Left ventricle myocardium inferior (tissue), 1 donor: Measurements from ENCODE around the gene NPIPB6. TPM values are rescaled to one million over a fixed set of nuclear protein-coding genes. Genes with fewer than 3 reads are reported as not detected.

Experiments
- DNase-seq: peaks from one replicate; pipeline ENCODE4 v3.0.0-alpha.2; 2020
- H3K27ac ChIP-seq: fragments of 200-600 bp; replicated peaks from 2 replicates; pipeline ENCODE4 v1.8.0; 2021
- H3K27me3 ChIP-seq: fragments of 200-600 bp; 2 replicates; pipeline ENCODE4 v1.8.0; 2021; ENCODE audit warnings: low read depth
- H3K36me3 ChIP-seq: fragments of 200-600 bp; 2 replicates; pipeline ENCODE4 v1.8.0; 2021
- H3K4me1 ChIP-seq: fragments of 200-600 bp; 2 replicates; pipeline ENCODE4 v1.8.0; 2021
- H3K4me3 ChIP-seq: fragments of 200-600 bp; 2 replicates; pipeline ENCODE4 v1.8.0; 2021; ENCODE audit warnings: mild to moderate bottlenecking, moderate library complexity
- H3K9me3 ChIP-seq: fragments of 200-600 bp; replicated peaks from 2 replicates; pipeline ENCODE4 v1.8.0; 2021
- intact Hi-C: fragments of 100-400 bp; cut with micrococcal nuclease; formaldehyde crosslinking; loops from one replicate; pipeline ENCODE4 v1.11.0; 2022
- microRNA-seq: library from miRNA; unstranded; fragments of <30 nt; microRNA quantifications from one replicate; pipeline ENCODE4 v1.2.0, GENCODE V29; 2020
- total RNA-seq: library from RNA; stranded (reverse); fragmentation: NEBNext Ultra II Directional; extraction: Animal tissue kit (Norgen Biotek cat#: 25700); gene quantifications from one replicate; pipeline ENCODE4 v1.2.1, GENCODE V29; 2021
- TF ChIP-seq, protein P1 (sequence below): fragments of 200-600 bp; IDR thresholded peaks from 2 replicates; pipeline ENCODE4 v1.8.0; 2021; ENCODE audit warnings: antibody characterized with exemption, mild to moderate bottlenecking, borderline replicate concordance
- donor health status: DM: no; HTN: yes; CAD: no; lungs with severe emphysema.

NPIPB6 gene
- total RNA-seq, 1 donor from 2014 or later = 1.1 TPM

DNA sequence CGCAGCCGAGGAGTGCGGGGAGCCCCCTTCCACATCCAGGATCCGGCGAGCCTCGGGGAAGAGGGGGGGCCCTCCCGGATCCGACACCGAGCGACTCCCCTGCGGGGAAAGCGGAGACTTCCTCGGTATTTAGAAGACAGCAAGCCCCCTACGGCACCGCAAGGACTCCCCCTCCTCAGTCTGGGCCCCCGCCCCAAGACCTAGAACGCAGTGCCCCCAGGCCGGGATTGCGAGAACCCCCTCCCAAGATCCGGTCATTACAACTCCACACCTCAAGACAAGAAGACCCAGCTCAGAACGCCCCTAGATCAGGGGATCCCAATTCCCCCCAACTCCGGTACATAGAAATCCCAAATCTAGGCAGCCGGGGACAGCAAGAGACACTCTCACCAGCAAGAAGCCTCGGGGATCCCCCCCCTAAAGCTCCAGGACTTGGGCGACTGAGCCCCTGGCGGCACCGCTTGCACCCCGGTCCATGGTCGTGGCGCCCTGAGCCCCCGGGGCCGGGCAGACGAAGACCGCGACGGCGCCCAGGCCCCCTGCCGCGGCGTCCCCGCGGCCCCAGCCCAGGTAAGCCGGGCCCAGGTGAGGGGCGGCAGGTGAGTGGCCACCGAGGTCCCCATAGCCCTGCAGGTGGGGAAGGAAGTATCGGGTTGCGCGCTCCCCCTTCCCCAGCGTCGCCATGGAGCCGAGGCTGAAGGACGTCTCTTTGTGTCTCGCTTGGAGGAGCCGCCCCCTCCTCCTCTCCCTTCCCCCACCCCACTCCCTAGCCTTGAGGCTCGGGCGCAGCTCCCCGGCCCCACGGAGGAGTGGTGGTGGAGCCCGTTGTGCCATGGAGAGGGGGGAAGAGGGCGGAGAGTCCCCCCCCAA is 70.3 kb downstream of the NPIPB6 start:
- Histone ChIP-seq H3K4me1 (peaks cover 17% of the 10 kb centered on the region), H3K4me3 (peak overlapping the region; percentile 68), H3K27ac (no peak overlapping the region), H3K27me3 (peaks cover 23% of the 10 kb centered on the region), H3K9me3 (no peaks in the 10 kb centered on the region), H3K36me3 (no peaks in the 10 kb centered on the region)
- TF ChIP-seq, protein P1, sequence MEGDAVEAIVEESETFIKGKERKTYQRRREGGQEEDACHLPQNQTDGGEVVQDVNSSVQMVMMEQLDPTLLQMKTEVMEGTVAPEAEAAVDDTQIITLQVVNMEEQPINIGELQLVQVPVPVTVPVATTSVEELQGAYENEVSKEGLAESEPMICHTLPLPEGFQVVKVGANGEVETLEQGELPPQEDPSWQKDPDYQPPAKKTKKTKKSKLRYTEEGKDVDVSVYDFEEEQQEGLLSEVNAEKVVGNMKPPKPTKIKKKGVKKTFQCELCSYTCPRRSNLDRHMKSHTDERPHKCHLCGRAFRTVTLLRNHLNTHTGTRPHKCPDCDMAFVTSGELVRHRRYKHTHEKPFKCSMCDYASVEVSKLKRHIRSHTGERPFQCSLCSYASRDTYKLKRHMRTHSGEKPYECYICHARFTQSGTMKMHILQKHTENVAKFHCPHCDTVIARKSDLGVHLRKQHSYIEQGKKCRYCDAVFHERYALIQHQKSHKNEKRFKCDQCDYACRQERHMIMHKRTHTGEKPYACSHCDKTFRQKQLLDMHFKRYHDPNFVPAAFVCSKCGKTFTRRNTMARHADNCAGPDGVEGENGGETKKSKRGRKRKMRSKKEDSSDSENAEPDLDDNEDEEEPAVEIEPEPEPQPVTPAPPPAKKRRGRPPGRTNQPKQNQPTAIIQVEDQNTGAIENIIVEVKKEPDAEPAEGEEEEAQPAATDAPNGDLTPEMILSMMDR = no peak
- no peak for DNase-seq
- intact Hi-C loops = no loop called here

Small RNAs within 50 kb of the gene (microRNA-seq; reads per million reads assigned to microRNA genes)
- gene MIR6862-1 = not detected

Other genes starting within 250 kb of the NPIPB6 start
- gene XPO6, start 151.5 kb downstream of the NPIPB6 start, total RNA-seq = 26.4 TPM
- gene SBK1, start 71.0 kb downstream of the NPIPB6 start, total RNA-seq = 2.3 TPM
- gene EIF3CL, start 40.3 kb upstream of the NPIPB6 start, total RNA-seq = 41.6 TPM
- not detected for gene NPIPB7, start 108.8 kb upstream of the NPIPB6 start, total RNA-seq
- gene CLN3, start 128.6 kb upstream of the NPIPB6 start, total RNA-seq = 13.6 TPM
- 0.38 TPM for gene APOBR, start 131.1 kb upstream of the NPIPB6 start, total RNA-seq
- gene IL27, start 143.3 kb upstream of the NPIPB6 start, total RNA-seq = not detected
- gene NUPR1, start 175.5 kb upstream of the NPIPB6 start, total RNA-seq = 33.1 TPM
- 16.5 TPM for gene SGF29, start 190.4 kb upstream of the NPIPB6 start, total RNA-seq
- 1.1 TPM for gene SULT1A2, start 233.5 kb upstream of the NPIPB6 start, total RNA-seq
- 13.7 TPM for gene SULT1A1, start 246.5 kb upstream of the NPIPB6 start, total RNA-seq